Thyroid gland (tissue), 4 donors: ENCODE measurements around the gene MBD6.

ENCODE experiments used
- POLR2A ChIP-seq, 2 donors: fragments of 450-650 bp; IDR thresholded peaks; one replicate each; pipeline ENCODE4 v1.6.1; 2017; ENCODE audit warnings: antibody characterized with exemption in 2 of 2, mild to moderate bottlenecking in 2 of 2, moderate library complexity in 1 of 2
- TF ChIP-seq, protein P1 (sequence below), 6 experiments: fragments of 200-600 bp in 3 of 6; fragments of 450-650 bp in 3 of 6; sonication (generic) in 3 of 6; IDR thresholded peaks; one replicate each; pipeline ENCODE4 v1.5.1; 2016 to 2019; ENCODE audit warnings: antibody characterized with exemption in 6 of 6, mild to moderate bottlenecking in 2 of 6, inconsistent platforms in 1 of 6, moderate library complexity in 1 of 6

DNA sequence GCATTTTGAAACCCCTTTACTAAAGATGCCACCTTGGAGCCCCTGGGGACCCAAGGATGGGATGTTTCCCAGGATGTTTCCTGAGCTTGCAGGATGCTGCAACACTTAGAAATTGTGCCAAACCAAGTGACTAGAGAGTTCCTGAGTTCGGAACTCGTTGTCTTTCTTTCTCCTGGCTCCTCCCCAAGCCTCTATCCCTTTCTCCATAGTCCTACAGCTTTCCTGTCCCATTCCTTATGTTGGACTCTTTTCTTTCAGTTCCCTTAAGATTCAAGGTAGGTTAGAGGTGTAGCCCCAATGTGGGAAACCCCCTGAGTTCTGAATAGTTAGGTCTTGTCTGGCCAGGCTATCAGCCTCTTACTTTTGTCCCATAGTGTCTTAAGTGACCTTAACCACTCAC is 25.9 kb downstream of the MBD6 start:
- TF ChIP-seq, protein P1, sequence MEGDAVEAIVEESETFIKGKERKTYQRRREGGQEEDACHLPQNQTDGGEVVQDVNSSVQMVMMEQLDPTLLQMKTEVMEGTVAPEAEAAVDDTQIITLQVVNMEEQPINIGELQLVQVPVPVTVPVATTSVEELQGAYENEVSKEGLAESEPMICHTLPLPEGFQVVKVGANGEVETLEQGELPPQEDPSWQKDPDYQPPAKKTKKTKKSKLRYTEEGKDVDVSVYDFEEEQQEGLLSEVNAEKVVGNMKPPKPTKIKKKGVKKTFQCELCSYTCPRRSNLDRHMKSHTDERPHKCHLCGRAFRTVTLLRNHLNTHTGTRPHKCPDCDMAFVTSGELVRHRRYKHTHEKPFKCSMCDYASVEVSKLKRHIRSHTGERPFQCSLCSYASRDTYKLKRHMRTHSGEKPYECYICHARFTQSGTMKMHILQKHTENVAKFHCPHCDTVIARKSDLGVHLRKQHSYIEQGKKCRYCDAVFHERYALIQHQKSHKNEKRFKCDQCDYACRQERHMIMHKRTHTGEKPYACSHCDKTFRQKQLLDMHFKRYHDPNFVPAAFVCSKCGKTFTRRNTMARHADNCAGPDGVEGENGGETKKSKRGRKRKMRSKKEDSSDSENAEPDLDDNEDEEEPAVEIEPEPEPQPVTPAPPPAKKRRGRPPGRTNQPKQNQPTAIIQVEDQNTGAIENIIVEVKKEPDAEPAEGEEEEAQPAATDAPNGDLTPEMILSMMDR (IDR thresholded peaks at IDR 0.05) = no peak
- TF ChIP-seq POLR2A (IDR thresholded peaks at IDR 0.05) = no peak
